Dermis blood vessel endothelial cell (primary cell): Measurements from ENCODE around the gene CAMK4. TPM values are rescaled to one million over a fixed set of nuclear protein-coding genes. Genes with fewer than 3 reads are reported as not detected.
"Not testable (repeated sequence)": the region's sequence is repeated elsewhere in the genome, so short reads cannot be mapped to it uniquely, and the experiment has no call there.

Experiments
- DNase-seq: peaks from one replicate; pipeline ENCODE4 v3.0.0; 2010
- total RNA-seq: library from RNA; depleted of rRNA; stranded (reverse); fragments of >200 nt; gene quantifications from 2 replicates; pipeline ENCODE4 v1.2.3, GENCODE V29; 2014

The CAMK4 gene
- total RNA-seq, 1 donor from 2014 or later: under 0.01 TPM

DNA sequence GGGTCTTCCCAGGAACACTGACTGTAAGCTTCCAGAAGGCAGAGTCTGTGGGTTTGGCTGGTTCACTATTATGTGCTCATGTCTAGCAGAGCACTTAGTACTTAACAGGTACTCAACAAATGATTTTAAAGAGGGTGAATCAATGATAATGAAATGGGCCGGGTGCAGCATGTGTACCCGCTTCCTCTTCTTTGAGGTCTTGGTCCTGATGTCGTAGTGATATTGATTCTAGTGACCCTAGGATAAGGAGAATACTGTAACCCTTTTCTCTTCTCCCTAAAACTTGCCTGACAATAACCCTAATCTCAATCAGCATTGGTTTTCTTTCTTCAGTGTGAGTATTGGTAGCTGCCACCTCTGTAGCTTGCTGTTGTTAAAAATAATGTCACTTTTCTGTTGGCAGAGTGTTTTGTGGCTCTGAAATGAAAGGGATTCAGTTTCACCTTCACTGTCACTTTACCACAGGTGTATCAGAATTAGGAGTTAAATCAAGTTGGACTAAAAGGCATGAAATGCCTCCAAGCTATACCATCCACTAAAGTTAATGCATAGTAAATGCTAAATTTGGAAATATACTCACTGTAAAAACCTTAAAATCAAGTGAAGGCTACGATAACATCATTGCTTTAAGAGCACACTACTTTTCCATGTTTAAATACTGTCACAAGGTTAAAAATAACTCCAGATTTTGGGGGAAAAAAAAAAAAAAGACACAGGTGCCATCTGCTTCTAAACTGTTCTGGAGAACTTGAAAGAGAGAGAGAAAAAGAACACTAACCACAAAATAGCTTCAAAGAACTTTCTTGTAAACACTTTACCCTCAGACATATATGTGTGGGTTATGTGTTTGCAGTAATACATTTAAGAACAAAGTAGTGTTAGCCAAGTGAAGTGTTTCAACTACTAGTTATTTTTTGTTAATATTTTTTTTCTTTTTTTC, 6.0 kb downstream of the CAMK4 start:
- DNase-seq: no peak

DNA sequence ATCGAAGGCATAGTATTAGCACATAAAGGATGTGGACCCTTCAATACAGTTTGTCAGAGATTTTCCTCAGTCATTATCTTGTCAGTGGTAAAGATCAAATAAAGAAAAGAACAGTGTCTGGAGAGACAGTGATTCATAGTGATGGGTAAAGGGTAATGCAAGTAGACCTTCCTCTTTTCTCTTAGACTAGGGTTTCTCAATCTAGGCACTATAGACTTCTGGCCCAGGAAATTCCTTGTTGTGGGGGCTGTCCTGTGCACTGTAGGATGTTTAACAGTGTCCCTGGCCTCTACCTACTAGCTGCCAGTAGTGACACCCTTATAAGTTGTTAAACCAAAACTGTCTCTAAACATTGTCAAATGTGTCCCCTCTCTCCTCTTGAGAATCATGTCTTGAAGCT, 6.9 kb downstream of the CAMK4 start:
- no peak for DNase-seq

DNA sequence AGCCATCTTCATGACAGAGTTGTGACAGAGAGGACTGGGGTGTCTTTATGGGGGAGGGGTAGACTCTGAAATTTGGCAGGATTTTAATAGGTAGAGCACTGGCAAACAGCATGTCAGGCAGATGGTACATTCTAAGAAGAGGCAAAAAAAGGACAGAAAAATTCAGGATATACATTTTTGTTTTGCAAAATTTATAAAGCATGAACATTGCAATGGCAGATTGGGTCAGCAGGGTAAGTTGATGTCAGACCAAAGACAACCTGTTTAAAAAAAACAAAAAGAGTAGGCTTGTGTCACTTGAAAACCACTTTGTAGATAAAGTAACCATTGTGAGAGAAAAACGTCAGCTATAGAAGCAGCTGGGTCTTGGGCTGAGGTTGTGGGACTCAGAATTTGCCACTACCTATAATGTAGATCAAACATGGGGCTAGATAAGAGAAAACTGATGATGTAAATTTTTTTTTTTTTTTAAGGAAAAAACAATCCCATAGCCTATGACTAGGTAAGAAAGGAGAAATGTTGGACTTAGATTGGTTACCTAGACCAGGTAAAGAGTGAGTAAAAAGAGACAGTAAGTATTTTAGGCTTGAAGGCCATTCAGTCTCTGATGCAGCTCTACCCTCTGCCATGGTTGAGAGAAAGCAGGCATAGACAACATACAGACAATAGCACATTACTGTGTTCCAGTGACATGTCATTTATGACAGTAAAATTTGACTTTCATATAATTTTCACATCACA, 8.3 kb downstream of the CAMK4 start:
- DNase-seq: no peak

DNA sequence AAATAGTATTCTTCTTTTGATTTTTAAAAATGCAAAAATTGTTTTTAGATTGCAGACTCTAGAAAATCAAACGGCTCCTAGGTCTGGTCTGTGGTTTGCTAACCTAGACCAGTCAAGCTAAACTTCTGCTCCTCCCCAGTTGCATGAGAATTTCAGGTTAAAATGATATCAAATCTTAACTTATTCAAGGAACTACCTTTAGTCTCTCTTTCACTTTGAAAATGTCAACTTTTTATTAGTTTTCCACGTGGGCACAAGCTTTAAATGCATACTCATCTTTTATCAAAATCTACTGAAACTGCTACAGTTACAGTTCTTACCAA, 8.8 kb downstream of the CAMK4 start:
- no peak for DNase-seq

DNA sequence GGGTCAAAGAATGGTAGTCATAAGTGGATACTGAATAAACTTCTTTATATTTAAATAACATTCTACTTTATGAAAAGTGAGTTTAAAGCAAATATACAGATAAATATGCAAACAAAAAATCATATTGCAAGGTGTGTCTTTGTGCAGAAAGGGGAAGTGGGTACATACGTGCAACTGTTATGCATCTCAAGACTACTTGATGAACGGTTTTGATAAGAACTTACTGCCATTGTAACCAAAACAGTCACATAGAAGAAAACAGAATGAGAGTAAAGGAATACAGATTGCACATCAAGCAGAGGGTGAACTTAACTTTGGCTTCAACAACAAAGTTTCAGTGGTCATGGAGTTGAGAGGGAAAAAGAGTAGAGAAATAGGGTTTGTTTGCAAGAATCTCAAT, 9.9 kb downstream of the CAMK4 start:
- no peak for DNase-seq

DNA sequence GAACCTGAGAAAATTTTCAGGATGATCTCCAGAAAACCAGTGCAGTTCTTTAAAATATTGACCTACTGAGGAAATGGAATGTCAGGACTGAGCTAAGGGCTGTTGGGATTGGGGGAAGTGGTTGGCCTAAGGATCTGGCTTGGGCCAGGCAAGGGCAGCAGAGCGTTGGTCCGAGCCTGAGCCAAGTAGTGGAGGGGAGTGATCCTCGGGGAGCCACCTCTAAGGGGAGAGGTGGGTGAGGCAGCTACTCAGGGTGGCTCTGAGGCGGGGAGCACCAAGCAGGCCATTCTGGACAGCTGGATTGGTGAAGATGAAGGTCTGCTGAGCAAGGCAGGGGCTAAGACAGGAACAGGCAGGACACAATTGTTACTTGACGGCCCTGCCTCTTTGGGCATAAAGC, 11.5 kb downstream of the CAMK4 start:
- DNase-seq: no peak

DNA sequence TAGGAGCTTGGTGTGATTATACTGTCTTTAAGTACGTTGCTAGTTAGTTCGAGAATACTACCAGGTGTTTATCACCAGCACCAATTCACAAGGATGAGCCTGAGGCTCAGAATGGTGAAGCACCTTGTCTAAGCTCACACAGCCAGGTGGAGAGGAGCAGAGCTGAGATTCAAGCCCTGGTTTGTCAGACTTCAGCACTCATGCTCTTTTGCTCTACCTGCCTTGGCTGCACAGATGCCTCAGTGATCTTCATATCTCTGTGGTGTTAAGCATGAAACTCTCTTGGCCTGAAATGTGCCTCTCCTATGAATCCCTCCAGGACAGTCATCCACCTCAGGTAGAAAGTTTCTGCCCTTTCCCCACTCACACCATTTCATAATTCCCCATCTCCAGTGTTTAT, 12.2 kb downstream of the CAMK4 start:
- DNase-seq: no peak

DNA sequence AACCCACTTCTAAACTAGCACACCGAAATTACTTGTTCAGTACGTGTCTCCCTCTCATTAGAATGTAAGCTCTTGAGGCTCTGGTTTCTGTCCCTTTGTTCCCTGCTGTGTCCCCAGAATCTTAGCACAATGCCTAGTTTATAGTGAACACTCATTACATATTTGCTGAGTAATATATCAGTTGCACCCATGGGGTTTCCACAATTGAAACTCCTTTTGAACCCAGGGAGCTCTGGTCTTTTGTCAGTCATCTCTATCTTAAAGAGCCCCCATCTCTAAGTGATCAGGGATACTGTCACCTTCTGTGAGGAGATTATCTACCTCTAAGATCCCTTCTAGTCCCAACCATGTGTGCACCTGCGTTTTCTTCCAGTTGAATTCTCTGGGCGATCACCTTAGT, 12.8 kb downstream of the CAMK4 start:
- no peak for DNase-seq

DNA sequence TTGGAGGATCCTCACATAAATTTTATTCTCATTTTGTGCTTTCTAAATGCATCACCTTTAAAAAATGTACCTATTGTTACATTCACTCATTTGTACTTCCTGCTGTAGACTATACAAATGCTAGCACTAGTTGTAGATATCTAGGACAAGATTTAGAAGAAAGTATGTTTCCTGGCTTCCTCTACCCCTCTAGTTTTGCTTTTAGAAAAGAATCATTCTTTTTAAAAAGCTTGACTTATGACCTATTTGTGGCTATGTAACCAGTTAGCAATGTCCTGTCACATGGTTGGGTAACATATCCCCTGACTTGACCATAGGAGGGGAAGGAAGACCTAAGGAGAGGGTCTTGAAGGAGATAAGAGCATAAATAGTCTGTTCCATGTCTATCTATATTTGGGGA, 13.3 kb downstream of the CAMK4 start:
- no peak for DNase-seq

DNA sequence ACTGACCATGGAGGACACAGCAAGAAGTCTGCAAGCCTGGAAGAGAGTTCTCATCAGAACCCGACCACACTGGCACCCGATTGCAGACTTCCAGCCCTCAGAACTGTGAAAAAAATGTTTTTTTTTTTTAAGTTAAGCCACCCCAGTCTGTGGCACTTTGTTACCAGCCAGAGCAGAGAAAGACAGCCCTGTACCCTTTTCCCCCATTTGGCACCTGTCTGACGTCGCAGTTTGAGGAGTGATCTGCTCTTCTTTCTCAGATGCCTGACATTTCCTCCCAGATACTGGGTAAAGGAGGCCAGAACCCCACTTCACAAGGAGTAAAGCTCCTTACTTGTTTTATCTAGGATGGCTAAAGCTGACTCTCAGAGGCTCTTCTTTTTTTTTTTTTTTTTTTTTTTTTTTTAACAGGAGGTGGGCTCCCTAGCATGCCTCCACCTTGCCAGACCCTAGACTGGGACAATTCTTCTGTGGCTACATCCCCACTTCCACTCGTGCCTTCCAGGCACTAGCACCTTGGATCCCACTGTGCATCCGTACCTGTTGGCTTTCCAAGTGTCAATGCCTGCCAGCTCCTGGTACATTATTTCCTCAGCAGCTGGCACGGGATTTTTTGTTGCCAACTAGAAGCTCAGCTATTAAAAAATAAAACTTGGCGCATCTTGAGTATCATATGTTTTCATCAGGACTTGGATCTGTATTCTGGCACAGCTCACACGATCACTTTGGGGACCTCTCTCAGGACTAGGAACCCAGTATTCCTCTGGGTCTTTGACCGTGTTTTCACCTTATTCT, 14.4 kb downstream of the CAMK4 start:
- no peak for DNase-seq

DNA sequence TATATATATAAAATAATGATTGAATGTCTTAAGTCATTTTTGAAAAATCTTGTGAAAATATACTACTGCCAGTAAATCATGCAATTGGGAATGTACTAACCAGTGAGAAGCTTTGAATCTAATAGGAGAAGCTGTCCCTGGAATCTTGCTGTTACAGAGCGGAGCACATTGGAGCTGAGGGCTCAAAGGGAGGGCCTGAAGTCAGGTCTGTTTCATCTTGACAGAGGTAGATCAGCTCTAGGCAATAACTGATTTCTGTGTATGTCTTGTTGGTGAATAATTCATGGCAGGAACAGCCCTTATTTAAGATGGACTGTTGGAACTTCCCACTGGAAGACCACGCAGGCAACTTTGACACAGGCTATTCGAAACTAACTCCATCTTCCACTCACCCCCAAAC, 17.5 kb downstream of the CAMK4 start:
- no peak for DNase-seq

DNA sequence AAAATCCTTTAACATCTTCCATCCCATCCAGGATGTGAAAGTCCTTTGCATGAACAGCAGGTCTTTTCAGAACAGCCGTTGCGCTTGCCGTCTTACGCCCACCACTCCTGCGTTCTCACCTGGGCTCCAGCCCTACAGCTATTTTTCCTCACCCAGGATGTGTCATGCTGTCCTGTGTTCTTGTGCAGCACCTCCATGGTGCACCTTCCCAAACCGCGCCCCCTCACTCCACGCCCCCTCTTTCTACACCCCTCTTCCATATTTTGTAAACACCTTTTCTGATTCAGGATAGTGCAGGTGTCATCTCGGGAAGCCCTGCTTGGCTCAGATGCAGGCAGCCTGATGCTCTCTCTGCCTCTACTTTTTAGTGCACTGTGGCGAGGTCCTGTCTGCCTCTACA, 18.4 kb downstream of the CAMK4 start:
- no peak for DNase-seq

DNA sequence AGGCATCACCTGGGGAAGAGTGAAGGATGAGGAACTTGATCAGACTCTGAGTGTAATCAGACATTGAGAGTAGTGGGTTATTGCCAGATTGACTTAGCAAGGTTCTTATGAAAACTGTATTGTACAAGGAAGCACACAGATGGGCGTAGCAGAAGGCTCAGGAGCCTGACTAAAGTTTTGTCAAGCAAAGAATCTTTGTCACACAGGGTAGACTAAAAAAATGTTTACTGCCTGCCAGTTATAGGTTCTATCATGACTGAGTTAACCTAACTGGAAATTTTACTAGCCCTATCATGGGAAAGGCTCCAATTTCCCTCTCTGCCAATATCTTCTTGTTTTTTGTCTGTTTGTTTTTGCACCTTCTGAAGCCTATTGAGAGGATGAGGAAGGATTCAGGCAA, 19.1 kb downstream of the CAMK4 start:
- no peak for DNase-seq

DNA sequence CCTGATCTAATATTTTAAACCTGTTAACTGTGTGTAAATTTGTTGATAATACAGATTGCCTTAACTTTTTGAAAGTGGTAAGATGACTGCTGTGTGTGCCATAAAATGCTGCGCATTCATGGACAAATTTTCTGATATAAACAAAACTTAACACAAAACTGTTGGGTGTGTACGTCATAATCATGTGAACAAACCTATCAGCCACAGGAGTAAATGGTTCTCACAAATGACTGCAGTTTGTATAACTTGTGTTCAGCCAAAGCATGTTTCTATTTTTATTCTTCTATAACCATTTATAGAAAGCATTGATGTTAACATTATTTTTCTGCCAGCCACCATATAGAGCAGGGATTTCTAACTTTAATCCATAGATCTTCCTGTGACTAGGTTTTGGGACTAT, 21.5 kb downstream of the CAMK4 start:
- DNase-seq: no peak

DNA sequence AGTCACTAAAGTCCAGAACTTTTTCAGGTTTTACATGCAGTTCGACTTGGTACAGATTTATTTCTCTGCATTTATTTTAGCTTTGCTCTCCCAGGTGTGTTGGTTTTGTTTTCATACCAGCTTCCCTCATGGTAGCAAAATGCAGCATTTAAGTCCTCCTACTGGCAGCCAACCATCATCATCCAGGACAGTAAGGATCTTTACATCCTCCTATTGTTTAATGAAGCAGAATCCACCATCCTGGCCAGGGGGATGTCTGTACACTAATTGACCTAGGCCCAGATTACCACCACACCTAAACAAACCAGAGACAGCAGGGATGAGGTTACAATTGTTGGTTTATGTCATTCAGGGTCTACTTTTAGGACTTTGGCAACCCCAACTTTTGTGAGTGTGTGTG, 22.3 kb downstream of the CAMK4 start:
- no peak for DNase-seq

DNA sequence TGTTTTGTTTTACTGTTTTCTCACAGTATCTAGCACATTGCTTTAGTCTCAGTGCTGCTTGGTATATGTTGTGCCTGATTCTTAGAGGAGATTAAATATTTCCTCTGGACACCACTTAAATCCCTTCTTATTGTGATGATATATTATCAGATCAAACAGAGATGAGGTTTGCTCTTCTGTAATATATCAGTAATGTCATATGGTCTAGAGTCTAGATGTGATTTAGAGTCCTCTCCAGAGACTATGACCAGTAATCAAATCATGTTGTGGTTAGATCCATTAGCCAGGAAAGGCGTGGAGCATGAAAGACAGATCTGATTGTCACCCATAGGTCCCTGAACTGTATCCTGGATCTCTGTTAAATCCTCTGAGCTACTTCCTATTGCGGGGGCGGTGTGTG, 24.4 kb downstream of the CAMK4 start:
- no peak for DNase-seq

DNA sequence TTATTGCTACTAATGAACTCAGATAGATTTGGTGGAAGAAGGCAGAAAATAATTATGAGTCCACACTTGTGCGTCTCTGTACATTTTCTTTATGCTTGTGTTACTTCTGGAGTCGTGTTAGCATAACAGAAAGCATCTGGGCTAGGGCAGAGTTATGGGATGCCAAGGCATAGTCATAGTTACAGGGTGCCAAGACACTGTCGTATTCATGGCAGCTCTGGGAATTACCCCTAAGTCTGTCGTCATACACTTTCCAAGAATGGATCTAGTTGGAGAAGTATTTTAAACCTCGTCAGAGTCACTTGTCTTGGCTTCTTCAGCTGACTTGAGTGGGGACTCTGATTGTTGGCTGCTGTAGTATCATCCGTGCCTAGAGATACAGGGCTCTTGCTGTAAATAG, 27.7 kb downstream of the CAMK4 start:
- no peak for DNase-seq

DNA sequence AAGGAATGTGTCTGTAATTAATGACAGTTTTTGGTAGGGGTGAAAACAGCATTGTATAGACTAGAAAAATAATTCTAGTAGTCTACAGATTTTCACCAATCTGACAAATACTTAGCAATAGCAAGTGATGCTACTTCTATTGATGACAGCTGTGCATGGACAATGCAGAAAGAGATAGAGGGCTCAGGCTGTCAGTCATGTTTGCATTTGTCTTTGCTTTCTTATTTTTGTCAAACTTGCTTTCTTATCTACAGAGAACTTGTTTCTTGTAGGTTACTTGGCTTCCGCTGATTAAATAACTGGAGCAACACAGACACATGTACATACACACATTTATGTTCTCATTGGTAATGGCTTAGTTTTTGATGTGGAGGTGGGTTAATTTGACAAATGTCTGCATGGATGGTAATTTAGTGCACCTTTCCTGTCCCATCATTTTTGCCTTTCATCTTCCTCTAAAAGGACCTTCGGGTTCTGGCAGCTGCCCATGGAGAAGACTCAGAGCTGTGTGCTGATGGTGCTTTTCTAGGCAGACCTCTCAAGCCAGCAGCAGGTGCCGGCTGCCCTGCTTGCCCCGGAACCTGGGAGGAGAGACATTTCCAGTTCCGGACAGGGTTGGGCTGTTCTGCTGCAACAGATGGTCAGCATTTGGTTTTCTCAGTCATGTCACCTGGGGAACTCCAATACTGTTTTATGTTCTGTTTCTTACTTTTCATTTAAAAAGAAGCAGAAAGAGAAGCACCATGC, 28.8 kb downstream of the CAMK4 start:
- no peak for DNase-seq

DNA sequence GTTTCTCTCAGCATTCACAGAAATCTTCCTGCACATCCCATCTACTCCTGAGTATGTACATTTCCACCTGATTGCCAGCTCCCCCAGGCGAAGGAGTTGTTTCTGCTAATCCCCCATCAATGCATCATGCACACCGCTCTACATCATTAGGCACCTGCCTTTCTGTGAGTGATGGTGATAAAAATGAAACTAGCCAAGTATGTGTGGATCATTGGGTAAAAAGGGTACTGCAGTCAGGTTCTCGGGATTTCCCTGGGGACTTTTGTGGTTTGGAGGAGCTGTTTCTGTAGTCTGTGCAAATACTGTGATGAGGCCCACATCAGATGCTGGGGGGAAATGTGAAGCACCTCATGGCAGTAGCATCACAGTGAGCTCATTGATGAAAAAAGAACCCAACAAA, 30.4 kb downstream of the CAMK4 start:
- DNase-seq: no peak

DNA sequence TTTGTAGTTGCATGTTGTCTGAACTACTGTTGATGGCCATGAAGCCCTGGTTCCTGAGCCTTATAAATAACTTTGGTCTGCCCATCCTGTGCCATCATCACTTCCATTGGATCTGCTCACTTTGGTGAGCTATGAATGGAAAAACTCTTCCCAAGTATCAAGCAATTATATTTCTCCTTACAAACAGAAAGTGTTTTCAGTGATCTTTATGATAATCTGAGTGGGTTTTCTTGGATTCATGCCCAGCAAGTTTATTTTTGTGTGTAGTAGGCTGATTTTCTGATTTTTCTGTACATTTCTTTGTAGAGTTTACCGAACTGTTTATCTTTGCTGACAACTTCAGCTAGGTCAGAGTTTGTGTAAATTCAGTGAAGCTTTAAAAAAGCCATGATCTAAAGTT, 31.0 kb downstream of the CAMK4 start:
- no peak for DNase-seq

DNA sequence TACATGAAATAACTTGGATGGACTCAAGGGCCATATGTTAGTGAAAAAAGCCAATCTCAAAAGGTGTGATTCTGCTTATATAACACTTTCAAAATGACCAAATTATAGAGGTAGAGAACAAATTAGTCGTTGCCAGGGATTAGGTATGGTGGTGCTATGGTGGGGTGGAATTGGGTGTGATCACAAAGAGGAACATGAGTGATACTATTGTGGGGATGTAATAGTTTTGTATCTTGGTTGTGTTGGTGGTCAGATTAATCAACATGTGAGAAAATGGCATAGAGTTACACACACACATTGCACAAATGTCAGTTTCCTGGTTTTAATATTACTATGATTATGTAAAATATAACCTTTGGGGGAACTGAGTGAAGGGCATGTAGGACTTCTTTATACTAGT, 31.9 kb downstream of the CAMK4 start:
- no peak for DNase-seq

DNA sequence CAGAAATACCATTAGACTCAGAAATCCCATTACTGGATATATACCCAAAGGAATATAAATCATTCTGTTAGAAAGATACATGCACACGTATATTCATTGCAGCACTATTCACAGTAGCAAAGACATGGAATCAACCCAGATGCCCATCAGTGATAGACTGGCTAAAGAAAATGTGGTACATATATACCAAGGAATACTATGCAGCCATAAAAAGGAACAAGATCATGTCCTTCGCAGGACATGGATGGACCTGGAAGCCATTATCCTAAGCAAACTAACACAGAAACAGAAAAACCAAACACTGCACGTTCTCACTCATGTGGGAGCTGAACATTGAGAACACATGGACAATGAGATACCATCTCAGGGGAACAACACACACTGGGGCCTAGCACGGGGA, 33.4 kb downstream of the CAMK4 start:
- DNase-seq: not testable (repeated sequence)

DNA sequence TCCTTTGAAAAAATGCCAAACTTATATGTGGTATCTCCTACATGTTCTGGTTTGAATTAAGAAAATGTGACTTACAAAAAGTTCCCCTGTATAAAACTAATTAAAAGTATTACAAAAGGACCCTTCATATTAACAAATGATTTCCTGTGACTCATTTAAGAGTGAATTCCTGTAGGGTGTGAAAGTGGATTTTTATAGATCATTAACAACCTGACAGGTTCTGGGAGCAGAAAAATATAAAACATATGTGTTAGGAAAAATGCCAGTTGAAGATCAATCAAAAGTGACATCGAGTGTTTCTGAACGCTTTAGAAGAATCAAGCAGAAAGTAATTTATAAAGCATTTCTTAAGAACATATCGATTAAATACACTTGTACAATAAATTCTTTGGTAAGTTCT, 35.5 kb downstream of the CAMK4 start:
- DNase-seq: no peak
